Measurements from ENCODE around the gene ZXDC.

ZXDC gene

GRCh38 chr3:126459111-126459762 is 16.5 kb downstream of the ZXDC start:
- in situ Hi-C loops (cut with HindIII; ENCODE audit: low sequenced_read_pairs), result no loop called here
- DNase-seq (ENCODE audit: low read depth, low spot score), result no peak
- no peak for TF ChIP-seq CTCF (IDR thresholded peaks at IDR 0.05; ENCODE audit: low read depth, low read length)
- H3K4me3 ChIP-seq (ENCODE audit: low read depth, low read length), result no peak overlapping the region

GRCh38 chr3:126456766-126457388 is 18.8 kb downstream of the ZXDC start:
- TF ChIP-seq CTCF (IDR thresholded peaks at IDR 0.05; ENCODE audit: low read depth, low read length), result no peak
- no peak for DNase-seq (ENCODE audit: low read depth, low spot score)
- in situ Hi-C loops (cut with HindIII; ENCODE audit: low sequenced_read_pairs), result no loop called here
- H3K4me3 ChIP-seq (ENCODE audit: low read depth, low read length), result no peak overlapping the region

- H3K4me3 ChIP-seq (ENCODE audit: low read depth, low read length), result no peak overlapping the region
- no peak for TF ChIP-seq CTCF (IDR thresholded peaks at IDR 0.05; ENCODE audit: low read depth, low read length)
- no peak for DNase-seq (ENCODE audit: low read depth, low spot score)
- in situ Hi-C loops (cut with HindIII; ENCODE audit: low sequenced_read_pairs), result no loop called here
Measured at GRCh38 chr3:126456211-126456610, 19.5 kb downstream of the ZXDC start.

- in situ Hi-C loops (cut with HindIII; ENCODE audit: low sequenced_read_pairs), result no loop called here
- H3K4me3 ChIP-seq (ENCODE audit: low read depth, low read length), result no peak overlapping the region
- no peak for TF ChIP-seq CTCF (IDR thresholded peaks at IDR 0.05; ENCODE audit: low read depth, low read length)
- DNase-seq (ENCODE audit: low read depth, low spot score), result peak; percentile 9
Measured at GRCh38 chr3:126454437-126455198, 21.1 kb downstream of the ZXDC start.

GRCh38 chr3:126454025-126454424 is 21.7 kb downstream of the ZXDC start:
- TF ChIP-seq CTCF (IDR thresholded peaks at IDR 0.05; ENCODE audit: low read depth, low read length), result no peak
- DNase-seq (ENCODE audit: low read depth, low spot score), result no peak
- in situ Hi-C loops (cut with HindIII; ENCODE audit: low sequenced_read_pairs), result no loop called here
- H3K4me3 ChIP-seq (ENCODE audit: low read depth, low read length), result no peak overlapping the region

GRCh38 chr3:126452213-126452612 is 23.5 kb downstream of the ZXDC start:
- no peak overlapping the region for H3K4me3 ChIP-seq (ENCODE audit: low read depth, low read length)
- no peak for TF ChIP-seq CTCF (IDR thresholded peaks at IDR 0.05; ENCODE audit: low read depth, low read length)
- no peak for DNase-seq (ENCODE audit: low read depth, low spot score)
- in situ Hi-C loops (cut with HindIII; ENCODE audit: low sequenced_read_pairs), result no loop called here

Measured in astrocyte of the spinal cord (primary cell).